PC-3 (cell line): ENCODE measurements around the gene SOSTDC1.
"Not testable (repeated sequence)": the region's sequence is repeated elsewhere in the genome, so short reads cannot be mapped to it uniquely, and the experiment has no call there.

ENCODE experiments used
- EZH2 ChIP-seq: fragments of 300-600 bp; sonication (generic); IDR thresholded peaks from one replicate; pipeline ENCODE4 v1.6.1; 2017; ENCODE audit warnings: antibody characterized with exemption, mild to moderate bottlenecking, low read length; ENCODE audit not compliant: unreplicated experiment
- TF ChIP-seq, protein P1 (sequence below): fragments of 300-600 bp; sonication (generic); conservative IDR thresholded peaks from 2 replicates; pipeline ENCODE4 v1.5.1; 2017; ENCODE audit warnings: antibody characterized with exemption, low read depth, mild to moderate bottlenecking, low read length

DNA sequence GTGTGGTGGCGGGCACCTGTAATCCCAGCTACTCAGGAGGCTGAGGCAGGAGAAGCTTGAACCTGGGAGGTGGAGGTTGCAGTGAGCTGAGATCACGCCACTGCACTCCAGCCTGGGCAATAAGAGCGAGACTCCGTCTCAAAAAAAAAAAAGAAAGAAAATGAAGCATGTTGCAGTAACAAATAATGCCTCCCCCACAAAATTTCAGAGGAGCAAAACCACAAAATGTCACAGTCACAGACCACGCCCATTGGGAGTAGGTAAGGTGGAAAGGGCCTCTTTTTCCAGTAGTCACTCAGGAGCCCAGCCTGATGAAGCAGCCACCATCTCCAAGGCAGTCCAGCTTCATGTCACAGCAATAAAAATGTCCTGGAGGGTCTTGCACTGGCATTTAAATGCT, 40.9 kb upstream of the SOSTDC1 start:
- TF ChIP-seq EZH2: not testable (repeated sequence)
- TF ChIP-seq, protein P1, sequence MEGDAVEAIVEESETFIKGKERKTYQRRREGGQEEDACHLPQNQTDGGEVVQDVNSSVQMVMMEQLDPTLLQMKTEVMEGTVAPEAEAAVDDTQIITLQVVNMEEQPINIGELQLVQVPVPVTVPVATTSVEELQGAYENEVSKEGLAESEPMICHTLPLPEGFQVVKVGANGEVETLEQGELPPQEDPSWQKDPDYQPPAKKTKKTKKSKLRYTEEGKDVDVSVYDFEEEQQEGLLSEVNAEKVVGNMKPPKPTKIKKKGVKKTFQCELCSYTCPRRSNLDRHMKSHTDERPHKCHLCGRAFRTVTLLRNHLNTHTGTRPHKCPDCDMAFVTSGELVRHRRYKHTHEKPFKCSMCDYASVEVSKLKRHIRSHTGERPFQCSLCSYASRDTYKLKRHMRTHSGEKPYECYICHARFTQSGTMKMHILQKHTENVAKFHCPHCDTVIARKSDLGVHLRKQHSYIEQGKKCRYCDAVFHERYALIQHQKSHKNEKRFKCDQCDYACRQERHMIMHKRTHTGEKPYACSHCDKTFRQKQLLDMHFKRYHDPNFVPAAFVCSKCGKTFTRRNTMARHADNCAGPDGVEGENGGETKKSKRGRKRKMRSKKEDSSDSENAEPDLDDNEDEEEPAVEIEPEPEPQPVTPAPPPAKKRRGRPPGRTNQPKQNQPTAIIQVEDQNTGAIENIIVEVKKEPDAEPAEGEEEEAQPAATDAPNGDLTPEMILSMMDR: not testable (repeated sequence)
